NCI-H1417 treated with DMSO at 0.1 percent for 48 hours (cell line): ENCODE measurements around the gene NEMP1.
"Not testable (repeated sequence)": the region's sequence is repeated elsewhere in the genome, so short reads cannot be mapped to it uniquely, and the experiment has no call there.

Experiments
- DNase-seq: peaks from one replicate; lab custom pipeline; 2025; lab: John Stamatoyannopoulos, UW

NEMP1 gene

DNA sequence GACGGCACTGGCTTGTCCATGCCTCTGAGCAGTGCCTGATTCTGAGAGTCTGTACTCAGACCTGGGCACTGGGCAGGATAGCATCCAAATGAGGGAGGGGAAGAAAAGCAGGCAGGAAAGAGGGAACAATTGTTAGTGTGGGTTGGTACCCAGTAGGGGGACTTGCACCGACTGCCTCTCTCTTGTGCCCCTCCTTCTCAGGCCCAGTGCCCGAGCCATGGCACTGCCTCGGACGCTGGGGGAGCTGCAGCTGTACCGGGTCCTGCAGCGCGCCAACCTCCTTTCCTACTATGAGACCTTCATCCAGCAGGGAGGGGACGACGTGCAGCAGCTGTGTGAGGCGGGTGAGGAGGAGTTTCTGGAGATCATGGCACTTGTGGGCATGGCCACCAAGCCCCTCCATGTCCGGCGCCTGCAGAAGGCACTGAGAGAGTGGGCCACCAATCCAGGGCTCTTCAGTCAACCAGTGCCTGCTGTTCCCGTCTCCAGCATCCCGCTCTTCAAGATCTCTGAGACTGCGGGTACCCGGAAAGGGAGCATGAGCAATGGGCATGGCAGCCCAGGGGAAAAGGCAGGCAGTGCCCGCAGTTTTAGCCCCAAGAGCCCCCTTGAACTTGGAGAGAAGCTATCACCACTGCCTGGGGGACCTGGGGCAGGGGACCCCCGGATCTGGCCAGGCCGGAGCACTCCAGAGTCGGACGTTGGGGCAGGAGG lies 12.5 kb upstream of the NEMP1 start:
- no peak for DNase-seq

DNA sequence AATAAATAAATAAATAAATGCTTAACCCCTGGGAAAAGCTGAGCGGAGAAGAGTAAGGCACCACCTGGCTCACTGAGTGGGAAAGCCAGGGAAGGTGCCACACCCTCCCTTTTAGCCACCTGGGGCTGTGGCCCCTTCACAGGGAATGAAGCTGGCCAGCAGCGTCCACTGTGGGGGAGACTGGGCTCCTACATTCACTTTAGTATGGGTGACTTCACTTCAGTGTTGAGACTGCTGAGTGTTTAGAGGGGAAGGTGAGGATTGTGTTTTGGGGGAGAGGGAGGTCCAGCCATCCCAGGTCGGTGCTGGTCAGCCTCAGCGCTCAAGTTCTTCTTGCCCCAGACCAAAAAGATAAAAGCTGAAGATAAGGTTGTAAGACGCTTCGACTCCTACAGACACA lies 11.9 kb upstream of the NEMP1 start:
- DNase-seq, result no peak

DNA sequence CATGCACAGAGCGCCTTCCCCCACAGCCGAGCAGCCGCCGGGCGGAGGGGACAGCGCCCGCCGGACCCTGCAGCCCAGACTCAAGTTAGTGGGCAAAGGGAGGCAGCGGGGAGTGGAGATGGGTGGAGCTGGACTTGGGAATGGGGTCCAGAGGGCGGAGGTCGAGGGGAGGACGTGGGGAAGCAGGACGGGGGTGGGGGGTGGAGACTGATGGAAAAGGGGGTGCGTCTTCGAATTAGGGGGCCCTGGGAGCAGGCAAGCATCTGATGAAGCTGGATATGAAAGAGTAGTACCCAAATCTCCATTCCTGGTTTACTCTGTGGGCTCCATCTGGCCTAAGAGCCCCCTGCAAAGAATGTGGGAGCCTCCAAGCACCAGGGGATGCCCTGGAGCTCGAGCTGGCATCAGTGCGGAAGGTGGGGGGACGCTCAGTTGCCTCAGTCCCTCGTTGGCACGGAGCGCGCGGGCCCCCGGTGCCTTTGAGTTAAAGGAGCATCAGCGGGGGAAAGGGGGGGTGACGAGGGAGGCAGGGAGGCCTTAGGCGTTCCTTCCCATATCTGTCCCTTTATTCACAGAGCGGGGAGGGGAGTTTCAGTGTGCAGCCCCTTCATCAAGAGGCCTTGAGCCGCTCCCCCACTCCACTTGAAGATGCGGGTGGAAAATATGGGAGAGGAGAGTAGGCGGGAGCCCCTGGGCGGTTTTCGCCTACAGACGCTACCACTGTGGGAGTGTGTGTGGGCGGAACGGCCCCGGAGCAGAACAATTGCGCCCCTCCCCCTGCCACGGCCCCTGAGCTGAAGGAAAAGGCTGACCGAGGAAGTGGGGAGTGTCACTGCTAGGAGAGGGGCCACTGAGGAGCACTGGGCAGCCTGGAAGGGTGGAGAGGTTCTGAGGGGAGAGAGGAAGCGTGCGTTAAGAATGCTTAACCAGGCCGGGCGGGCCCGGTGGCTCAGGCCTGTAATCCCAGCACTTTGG lies 11.0 kb upstream of the NEMP1 start:
- no peak for DNase-seq

DNA sequence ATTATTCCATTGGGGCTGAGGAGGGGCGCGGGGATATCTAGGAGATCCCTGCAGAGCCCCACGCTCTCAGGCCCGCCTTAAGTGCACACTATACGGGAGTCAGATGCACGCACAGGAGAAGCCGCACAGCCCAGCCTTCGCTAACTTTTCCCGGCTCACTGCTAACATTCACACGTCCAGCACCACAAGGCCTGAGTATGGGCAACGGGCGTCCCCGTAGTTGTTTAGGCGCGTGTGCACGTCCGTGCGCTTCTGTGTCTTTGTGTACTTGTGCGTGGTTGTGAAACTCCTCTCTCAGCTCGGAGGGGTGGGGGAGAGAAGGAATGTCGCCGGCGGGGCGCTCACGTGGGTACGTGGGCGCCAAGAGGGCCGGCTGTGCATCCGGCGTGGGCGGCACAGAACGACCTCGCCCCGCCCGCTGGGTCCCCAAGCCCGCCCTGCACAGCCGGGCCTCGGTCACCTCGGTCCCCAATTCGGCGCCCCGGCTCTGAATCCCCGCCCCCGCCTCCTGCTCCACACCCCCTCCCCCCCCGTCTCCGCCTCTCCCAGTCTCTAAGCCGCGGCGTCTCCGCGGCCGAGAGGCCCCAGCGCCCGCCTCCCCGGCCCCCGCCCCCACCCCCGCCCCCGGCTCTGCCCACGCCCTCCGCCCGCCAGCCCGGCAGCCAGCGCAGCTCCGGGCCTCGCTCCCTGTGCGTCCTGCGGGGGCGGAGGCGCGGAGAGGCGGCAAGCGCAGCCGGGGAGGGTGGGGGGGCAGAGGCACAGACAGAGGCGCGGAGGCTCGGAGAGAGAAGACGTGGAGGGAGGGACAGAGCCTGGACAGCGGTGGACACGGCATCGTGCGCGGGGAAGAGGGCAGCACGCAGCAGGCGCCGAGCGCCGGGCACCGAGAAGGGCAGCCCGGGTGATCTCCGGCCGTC lies 10.0 kb upstream of the NEMP1 start, which contains the start of gene NAB2:
Gene NAB2 (plus strand): TSS at position 761 of the 917 bp plus-strand sequence. CDS start 158 bp downstream, outside the sequence.
- peak; percentile 33 for DNase-seq

DNA sequence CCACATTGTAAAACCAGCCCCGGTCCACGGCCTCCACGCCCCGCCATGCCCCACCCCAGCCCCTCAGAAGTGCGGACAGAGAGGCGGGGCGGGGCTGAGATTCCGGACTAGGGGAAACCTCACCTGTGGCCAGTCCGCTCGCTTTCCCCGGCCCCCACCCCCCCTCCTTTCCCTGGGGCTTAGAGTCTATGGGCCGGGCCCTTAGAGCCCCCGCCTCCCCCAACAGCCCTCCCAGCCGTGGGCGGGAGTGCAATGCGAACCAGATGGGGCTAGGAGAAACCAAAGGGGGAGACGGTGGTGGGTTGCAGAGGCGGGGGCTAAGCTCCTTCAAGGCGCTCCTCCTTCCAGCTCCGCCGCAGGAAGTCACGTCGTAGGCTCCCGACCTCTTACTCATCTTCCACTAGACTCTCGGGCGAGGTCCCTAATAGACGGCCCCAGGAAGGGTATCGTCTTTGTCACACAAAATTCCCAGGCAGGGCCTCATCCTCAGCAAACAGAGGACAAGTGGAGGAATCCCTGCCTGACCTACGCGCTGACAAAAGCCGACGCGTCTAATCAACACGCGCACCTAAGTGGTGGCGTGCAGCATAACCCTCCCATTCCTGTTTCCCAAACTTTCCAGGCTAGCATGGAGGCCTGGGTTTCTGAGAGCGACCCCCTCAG lies 9.2 kb upstream of the NEMP1 start:
- DNase-seq, result no peak

- no peak for DNase-seq
Measured at GRCh38 chr12:57087010-57087690, 8.6 kb upstream of the NEMP1 start.

DNA sequence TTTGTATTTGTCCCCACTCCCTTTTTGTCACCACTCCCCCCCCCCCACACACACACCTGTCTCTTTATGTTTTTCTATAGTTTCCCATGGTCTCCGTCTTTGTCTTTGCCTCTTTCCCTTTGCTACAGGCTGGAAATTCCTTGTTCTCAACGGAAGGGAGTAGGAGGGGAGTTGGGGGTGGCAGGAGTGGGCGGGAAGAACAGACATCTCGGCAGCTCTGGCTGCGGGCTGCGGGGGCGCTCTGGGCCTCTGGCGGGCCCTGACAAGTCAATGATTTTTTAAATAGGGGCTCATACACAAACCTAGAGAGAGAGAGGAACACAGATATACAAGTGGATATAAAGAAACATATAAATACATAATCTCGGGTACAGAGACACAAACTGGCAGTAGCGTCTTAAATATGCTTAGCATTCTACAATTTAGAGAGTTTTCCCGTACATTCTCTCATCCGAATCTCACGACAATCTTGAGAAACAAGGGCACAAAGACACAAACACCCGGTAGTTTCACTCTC lies 8.0 kb upstream of the NEMP1 start:
- no peak for DNase-seq

DNA sequence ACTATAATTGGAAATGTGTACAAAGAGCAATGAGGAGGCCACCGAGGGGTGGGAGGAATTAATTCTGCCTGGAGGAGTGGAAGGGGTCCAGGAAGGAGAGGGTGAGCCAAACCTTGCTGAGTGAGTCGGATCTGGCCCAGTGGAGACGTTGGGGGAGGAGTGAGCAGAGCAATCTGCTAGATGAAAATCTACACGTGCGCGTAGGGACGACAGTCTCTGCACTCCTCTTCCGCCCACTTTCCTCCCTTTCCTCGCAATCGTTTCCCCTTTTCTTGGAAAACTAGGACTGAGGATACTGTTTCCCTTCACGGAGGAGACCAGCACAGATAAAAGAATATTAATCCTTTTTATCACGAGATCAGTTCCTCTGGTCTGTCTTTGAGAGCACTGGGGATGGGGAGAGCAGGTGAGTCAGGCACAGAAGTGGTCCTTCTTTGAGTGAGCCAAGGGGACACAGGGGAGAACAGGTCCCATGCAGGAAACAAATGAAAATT lies 7.5 kb upstream of the NEMP1 start:
- DNase-seq, result no peak

DNA sequence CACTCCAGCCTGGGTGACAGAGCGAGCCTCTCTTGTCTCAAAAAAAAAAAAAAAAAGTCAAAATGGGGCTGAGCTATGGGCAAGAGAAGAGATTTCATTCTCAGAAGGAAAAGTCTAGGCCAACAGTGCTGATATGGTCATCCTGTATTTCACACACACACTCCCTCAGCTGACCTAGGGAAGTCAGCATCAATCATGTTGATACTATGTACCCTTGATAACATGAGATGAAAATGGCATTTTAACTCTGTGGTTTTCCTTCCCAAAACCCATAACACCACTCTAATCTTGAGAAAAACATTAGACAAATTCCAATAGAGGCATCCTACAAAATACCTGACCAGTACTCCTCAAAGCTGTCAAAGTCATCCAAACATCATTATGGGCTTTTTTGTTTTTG lies 2.3 kb upstream of the NEMP1 start:
- no peak for DNase-seq

GRCh38 chr12:57079821-57080220 lies 1.2 kb upstream of the NEMP1 start:
- no peak for DNase-seq

DNA sequence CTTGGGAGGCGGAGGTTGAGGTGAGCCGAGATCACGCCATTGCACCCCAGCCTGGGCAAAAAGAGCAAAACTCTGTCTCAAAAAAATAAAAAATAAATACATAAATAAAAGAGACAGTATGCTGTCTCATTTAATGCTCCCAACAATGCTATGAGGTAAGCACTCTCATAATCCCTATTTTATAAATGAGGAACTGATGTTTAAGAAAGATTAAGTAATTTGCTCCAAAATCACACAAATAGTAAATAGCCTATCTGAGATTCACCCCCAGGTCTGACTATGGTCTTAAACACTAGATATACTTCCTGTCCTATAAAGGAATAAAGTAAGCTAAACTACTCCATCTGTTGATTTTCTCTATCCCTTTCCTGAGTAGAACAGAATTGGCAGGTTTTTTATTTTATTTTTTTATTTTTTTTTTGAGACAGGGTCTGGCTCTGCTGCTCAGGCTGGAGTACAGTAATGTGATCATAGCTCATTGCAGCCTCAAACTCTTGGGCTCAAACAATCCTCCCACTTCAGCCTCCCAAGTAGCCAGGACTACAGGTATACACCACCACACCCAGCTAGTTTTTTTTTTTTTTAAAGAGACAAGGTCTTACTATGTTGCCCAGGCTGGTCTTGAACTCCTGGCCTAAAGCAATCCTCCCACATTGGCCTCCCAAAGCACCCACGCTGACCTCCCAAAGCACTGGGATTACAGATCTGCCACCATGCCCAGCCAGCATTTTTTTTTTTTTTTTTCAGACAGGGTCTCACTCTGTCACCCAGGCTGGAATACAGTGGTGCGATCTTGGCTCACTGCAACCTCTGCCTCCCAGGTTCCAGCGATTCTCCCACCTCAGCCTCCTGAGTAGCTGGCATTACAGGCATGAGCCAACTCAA lies 4.8 kb downstream of the NEMP1 start:
- DNase-seq, result not testable (repeated sequence)

DNA sequence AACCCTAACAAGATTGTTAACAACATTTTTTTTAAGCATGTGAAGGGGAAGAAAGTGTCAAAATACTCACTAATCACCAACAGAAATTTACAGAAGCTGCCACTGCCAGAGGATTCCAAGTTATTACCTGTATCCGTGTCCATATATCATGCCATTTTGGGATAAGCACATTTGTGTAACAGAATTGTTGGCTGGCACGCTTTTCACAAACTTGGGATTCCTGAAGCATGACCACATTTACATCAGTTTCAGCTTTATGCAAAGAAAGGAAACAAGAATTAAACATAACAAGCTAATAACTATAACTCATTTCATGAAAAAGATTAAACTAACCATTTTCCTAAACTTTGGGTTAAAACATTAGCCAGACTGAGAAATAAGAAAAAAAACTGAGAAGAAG lies 5.9 kb downstream of the NEMP1 start:
- no peak for DNase-seq

GRCh38 chr12:57069523-57069922 lies 9.1 kb downstream of the NEMP1 start:
- no peak for DNase-seq

GRCh38 chr12:57066245-57066644 lies 12.3 kb downstream of the NEMP1 start:
- no peak for DNase-seq

DNA sequence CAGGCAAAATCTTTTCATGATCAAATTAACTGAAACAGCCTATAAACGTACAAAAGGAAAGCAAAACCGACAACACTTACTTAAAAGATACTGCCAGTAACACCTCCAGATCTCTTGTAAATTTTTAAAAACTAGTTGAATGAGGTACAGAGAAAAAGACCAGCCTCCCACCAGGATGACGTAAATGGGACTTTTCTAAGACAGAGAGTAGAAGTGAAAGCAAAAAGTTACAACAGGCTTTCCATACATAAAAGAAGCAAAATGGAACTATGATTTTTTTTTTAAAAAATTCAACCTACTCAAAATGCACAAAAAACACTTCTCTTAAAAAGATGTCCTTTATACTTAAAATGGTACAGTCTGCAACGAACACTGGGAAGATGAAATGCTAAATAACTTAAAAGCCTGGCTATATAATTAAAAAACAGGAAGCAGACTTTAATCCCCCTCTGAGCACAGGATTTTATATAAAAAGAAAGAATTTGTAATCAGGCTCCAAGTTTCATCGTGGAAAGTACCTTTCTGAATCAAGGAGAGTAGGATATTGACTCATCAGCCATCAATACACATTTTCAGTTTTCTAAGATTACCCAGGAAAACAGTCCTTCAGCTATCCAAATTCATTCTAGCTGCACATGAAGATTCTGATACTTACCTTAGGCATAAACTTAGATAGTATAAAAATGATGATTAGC lies 14.5 kb downstream of the NEMP1 start:
- no peak for DNase-seq

DNA sequence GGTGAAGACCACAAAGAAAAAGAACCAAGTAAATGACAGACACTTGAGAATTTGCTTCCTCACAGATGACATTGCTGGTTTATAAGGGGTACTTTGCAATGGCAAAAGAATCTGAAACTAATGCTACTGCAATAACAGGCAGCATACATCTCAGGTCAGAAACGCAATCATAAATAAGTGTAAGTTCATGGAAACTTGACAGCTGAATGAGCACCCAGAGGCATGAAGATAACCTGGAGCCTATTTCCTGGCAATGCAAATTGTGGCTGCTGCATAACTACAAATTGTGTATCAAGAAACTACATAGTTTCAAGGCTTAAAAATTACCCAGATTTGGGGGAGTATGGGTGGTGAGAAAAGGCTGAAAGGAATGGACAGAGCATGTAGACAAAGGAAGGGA lies 20.1 kb downstream of the NEMP1 start:
- no peak for DNase-seq

DNA sequence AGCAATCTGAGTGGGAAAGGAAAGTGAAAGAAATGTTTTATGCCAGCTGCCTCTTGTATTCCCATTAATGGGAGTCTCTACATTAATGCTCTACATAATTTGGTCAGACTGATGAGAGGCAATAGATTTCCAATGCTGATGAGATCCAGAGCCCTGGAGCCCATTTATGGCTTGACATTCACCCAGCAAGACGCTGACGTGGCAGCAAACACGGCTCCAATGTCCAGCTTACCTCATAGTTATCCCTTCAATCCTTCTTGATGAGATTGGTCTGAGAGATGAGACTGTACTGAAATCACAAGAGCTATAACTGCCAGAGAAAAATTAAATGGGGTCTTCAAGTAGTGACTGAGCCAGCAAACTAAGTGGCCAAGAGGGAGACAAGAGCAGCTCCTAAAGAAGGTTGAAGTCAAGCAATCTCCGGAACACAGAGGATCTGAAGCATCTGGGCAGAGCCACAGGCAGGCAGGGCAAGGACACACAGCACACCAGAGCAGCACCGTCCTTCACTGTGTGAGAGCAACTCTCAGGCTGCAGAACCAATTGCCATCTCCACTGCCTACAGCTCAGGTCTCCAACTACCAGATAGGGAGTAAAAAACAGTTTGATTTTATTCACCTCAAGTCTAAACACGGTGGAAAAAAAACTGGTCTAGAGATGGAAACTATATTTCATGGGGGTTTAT lies 21.4 kb downstream of the NEMP1 start:
- no peak for DNase-seq

DNA sequence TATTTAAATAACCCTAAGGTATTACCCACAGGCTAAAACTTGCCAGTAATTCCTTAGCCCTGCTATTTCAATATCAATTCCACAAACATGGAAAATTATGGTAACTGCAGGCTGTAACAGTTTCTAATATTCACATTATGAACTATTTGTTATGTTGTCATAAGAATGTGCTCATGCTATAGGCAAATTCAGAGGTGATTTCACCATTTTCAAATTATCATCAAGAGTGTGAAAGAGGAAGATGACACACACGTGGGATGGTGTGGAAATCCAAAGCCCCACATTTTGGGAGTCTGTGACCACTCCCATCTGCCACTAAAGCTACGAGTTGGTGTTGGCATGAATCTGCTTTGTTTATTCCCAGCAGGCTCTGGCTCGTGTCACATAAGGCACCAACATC lies 22.8 kb downstream of the NEMP1 start:
- no peak for DNase-seq
